CD14-positive monocyte (primary cell): ENCODE measurements around the gene CR2. TPM values are rescaled to one million over a fixed set of nuclear protein-coding genes. Genes with fewer than 3 reads are reported as not detected.

ENCODE experiments used
- DNase-seq, 3 donors: peaks; one replicate each; pipeline ENCODE4 v3.0.0-alpha.2; 2011 to 2022
- H2AFZ ChIP-seq: 2 replicates; pipeline ENCODE4 v1.6.0; 2012; ENCODE audit warnings: mild to moderate bottlenecking, low read depth, low read length, inconsistent platforms; ENCODE audit not compliant: insufficient read depth, poor library complexity, severe bottlenecking
- H3K27ac ChIP-seq, 2 donors: 1 replicate in 1 of 2; 2 replicates in 1 of 2; pipeline ENCODE4 v1.5.1; 2012 to 2013; ENCODE audit warnings: low read length in 2 of 2, control low read depth in 1 of 2, inconsistent platforms in 1 of 2, low read depth in 1 of 2, mild to moderate bottlenecking in 1 of 2
- H3K27me3 ChIP-seq, 2 donors: one replicate each; pipeline versions ENCODE4 v1.6.0 to v1.6.1; 2011 to 2013; ENCODE audit warnings: low read length in 2 of 2; ENCODE audit not compliant: control insufficient read depth in 2 of 2, insufficient read depth in 2 of 2
- H3K36me3 ChIP-seq, 2 donors: replicated peaks in 1 of 2; 1 replicate in 1 of 2; 2 replicates in 1 of 2; pipeline versions ENCODE4 v1.5.1 to v1.6.1; 2012 to 2013; ENCODE audit warnings: low read length in 2 of 2, control low read depth in 1 of 2, inconsistent platforms in 1 of 2, mild to moderate bottlenecking in 1 of 2; ENCODE audit not compliant: insufficient read depth in 2 of 2, control insufficient read depth in 1 of 2
- H3K4me1 ChIP-seq, 2 donors: 1 replicate in 1 of 2; 2 replicates in 1 of 2; pipeline versions ENCODE4 v1.5.1 to v1.6.1; 2012 to 2013; ENCODE audit warnings: low read length in 2 of 2, control low read depth in 1 of 2, inconsistent platforms in 1 of 2, mild to moderate bottlenecking in 1 of 2, moderate library complexity in 1 of 2; ENCODE audit not compliant: insufficient read depth in 2 of 2, control insufficient read depth in 1 of 2
- H3K4me2 ChIP-seq: replicated peaks from 2 replicates; pipeline ENCODE3; 2012; ENCODE audit warnings: low read length, moderate library complexity, mild to moderate bottlenecking; ENCODE audit not compliant: poor library complexity, severe bottlenecking; ENCODE audit errors: extremely low read depth
- H3K4me3 ChIP-seq, 3 experiments: fragments of 200-600 bp in 1 of 3; sonication (generic) in 1 of 3; replicated peaks in 1 of 3; 1 replicate in 2 of 3; 2 replicates in 1 of 3; pipeline ENCODE4 v1.5.1; 2011 to 2013; ENCODE audit warnings: low read length in 3 of 3, mild to moderate bottlenecking in 3 of 3, control low read depth in 2 of 3, low read depth in 2 of 3, inconsistent platforms in 1 of 3, moderate library complexity in 1 of 3
- H3K79me2 ChIP-seq: 2 replicates; pipeline ENCODE4 v1.6.0; 2012; ENCODE audit warnings: mild to moderate bottlenecking, control low read depth, inconsistent platforms, low read length, moderate library complexity; ENCODE audit not compliant: insufficient read depth
- H3K9ac ChIP-seq: 2 replicates; pipeline ENCODE4 v1.6.0; 2017; ENCODE audit warnings: low read length, mild to moderate bottlenecking; ENCODE audit not compliant: insufficient read depth, poor library complexity, severe bottlenecking
- H3K9me3 ChIP-seq, 2 donors: replicated peaks in 1 of 2; 1 replicate in 1 of 2; 2 replicates in 1 of 2; pipeline versions ENCODE4 v1.5.1 to v1.6.1; 2012 to 2013; ENCODE audit warnings: low read length in 2 of 2, control low read depth in 1 of 2; ENCODE audit not compliant: control insufficient read depth in 1 of 2, insufficient read depth in 1 of 2
- H4K20me1 ChIP-seq: 2 replicates; pipeline ENCODE4 v1.6.0; 2012; ENCODE audit warnings: mild to moderate bottlenecking, low read length, control low read depth, moderate library complexity; ENCODE audit not compliant: insufficient read depth
- H3K27ac Mint-ChIP-seq, 7 donors: one replicate each; pipeline ENCODE4 v1.8.0; 2020; ENCODE audit warnings: mild to moderate bottlenecking in 7 of 7, mixed read lengths in 7 of 7, moderate library complexity in 6 of 7, inconsistent platforms in 2 of 7
- H3K27me3 Mint-ChIP-seq, 3 donors: one replicate each; pipeline ENCODE4 v1.8.0; 2021 to 2022; ENCODE audit warnings: low read depth in 3 of 3, mild to moderate bottlenecking in 3 of 3, mixed read lengths in 3 of 3, moderate library complexity in 3 of 3, inconsistent platforms in 1 of 3
- H3K36me3 Mint-ChIP-seq, 2 donors: one replicate each; pipeline ENCODE4 v1.8.0; 2020; ENCODE audit warnings: mixed read lengths in 2 of 2, inconsistent platforms in 1 of 2, mild to moderate bottlenecking in 1 of 2
- H3K4me1 Mint-ChIP-seq: one replicate; pipeline ENCODE4 v1.8.0; 2020; ENCODE audit warnings: mild to moderate bottlenecking, mixed read lengths
- H3K4me3 Mint-ChIP-seq, 2 donors: one replicate each; pipeline ENCODE4 v1.8.0; 2020; ENCODE audit warnings: mild to moderate bottlenecking in 2 of 2, mixed read lengths in 2 of 2, moderate library complexity in 1 of 2
- H3K9me3 Mint-ChIP-seq, 7 donors: one replicate each; pipeline ENCODE4 v1.8.0; 2020 to 2022; ENCODE audit warnings: mixed read lengths in 7 of 7, mild to moderate bottlenecking in 6 of 7, moderate library complexity in 6 of 7, inconsistent platforms in 2 of 7
- WGBS: methylation state at CpG from one replicate; pipeline ENCODE4 v1.1.5; 2013; ENCODE audit warnings: missing lambda C conversion rate; ENCODE audit not compliant: insufficient coverage; 5-methylcytosine and 5-hydroxymethylcytosine counted together
- intact Hi-C, 2 donors: fragments of 100-400 bp; cut with micrococcal nuclease; formaldehyde crosslinking; loops; one replicate each; pipeline versions ENCODE4 v1.15.0 to v1.15.1; 2023
- polyA plus RNA-seq, 3 donors: library from polyadenylated mRNA; depleted of rRNA in 1 of 3; unstranded in 2 of 3; stranded (reverse) in 1 of 3; fragments of 300-500 nt in 2 of 3; fragments of >200 nt in 1 of 3; fragmentation: Illumina TruSeq in 2 of 3; gene quantifications; 1 replicate in 2 of 3; 2 replicates in 1 of 3; pipeline ENCODE4 v1.2.3, GENCODE V29; 2012 to 2021
- TF ChIP-seq, protein P1 (sequence below): fragments of 200-600 bp; IDR thresholded peaks from one replicate; pipeline ENCODE4 v1.8.0; 2022; ENCODE audit warnings: antibody characterized with exemption, mild to moderate bottlenecking

CR2 gene
- polyA plus RNA-seq, 3 donors = 0.05 to 0.28 (median 0.08) TPM

DNA sequence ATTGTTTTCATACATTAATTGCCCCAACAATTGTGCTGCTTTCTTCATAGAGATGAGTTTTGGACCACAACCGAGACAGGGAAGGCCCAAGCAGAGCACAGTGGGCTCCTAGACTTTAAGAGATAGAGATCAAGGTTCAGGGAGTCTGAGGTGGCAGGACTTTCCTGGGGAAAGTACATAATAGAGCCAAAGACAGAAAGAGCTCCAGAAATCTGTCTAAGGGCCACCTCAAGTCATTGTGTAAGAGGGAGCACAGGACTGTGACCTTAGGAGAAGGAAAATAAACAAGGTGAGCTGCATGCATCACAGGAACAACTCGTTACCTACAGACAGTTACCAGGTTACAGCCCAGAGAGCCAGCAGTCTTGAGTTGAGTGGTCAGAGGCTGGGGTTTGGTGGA is 41.3 kb upstream of the CR2 start:
- TF ChIP-seq, protein P1, sequence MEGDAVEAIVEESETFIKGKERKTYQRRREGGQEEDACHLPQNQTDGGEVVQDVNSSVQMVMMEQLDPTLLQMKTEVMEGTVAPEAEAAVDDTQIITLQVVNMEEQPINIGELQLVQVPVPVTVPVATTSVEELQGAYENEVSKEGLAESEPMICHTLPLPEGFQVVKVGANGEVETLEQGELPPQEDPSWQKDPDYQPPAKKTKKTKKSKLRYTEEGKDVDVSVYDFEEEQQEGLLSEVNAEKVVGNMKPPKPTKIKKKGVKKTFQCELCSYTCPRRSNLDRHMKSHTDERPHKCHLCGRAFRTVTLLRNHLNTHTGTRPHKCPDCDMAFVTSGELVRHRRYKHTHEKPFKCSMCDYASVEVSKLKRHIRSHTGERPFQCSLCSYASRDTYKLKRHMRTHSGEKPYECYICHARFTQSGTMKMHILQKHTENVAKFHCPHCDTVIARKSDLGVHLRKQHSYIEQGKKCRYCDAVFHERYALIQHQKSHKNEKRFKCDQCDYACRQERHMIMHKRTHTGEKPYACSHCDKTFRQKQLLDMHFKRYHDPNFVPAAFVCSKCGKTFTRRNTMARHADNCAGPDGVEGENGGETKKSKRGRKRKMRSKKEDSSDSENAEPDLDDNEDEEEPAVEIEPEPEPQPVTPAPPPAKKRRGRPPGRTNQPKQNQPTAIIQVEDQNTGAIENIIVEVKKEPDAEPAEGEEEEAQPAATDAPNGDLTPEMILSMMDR = no peak
- Mint-ChIP-seq H3K4me3 (no peak overlapping the region), H3K4me1 (peaks cover 67% of the 10 kb centered on the region), H3K27ac (peak overlapping the region in 4 of 7 donors; percentile 1 to 57 (median 30)), H3K36me3 (no peaks in the 10 kb centered on the region), H3K27me3 (peaks cover 0 to 2% (median 0%) of the 10 kb centered on the region in 3 donors), H3K9me3 (no peaks in the 10 kb centered on the region)
- peak in 1 of 3 donors; percentile 22 for DNase-seq
- no CpG with 5 or more reads among the region's 2 CpGs for WGBS
- H3K79me2 ChIP-seq = no peaks in the 10 kb centered on the region
- peaks cover 66 to 72% of the 10 kb centered on the region in 2 donors for H3K4me1 ChIP-seq
- H3K9me3 ChIP-seq = no peaks in the 10 kb centered on the region
- H3K27me3 ChIP-seq = no peaks in the 10 kb centered on the region
- H3K9ac ChIP-seq = no peak overlapping the region
- H3K36me3 ChIP-seq = no peaks in the 10 kb centered on the region
- H3K27ac ChIP-seq = peak overlapping the region in 1 of 2 donors; percentile 42
- intact Hi-C loops = loop anchor here in 1 of 2 donors (5.0 kb wide), 1 partner anchor 84 kb away; the partner anchor contains the start of gene CR1
- no peaks in the 10 kb centered on the region for H4K20me1 ChIP-seq
- no peak overlapping the region for H3K4me3 ChIP-seq
- no peak overlapping the region for H2AFZ ChIP-seq
- H3K4me2 ChIP-seq = no peak overlapping the region

DNA sequence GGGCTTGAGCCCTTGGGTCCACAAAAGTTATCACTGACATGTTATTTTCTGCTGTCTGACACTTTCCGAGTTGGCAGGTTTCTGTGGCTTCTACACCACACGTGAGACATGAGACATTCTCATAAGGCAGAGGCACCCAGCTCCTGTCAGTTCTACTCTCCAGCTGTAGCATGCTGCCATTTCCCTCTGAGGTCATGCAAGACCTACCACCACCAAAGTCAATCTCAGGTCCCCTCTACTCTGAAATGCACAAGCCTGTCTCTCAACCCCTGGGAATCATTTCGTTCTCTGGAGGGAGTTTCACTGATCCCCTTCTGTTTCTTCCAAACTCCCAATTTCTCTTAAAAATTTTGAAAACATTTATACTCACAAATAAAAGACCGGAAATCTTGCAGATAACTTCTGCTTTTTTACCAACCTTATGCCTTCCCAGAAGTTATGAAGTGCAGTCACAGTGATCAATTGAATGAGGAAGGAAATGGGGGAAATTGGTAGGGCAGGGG is 39.5 kb upstream of the CR2 start:
- Mint-ChIP-seq H3K4me3 (peak overlapping the region; percentile 44 to 78), H3K4me1 (peaks cover 70% of the 10 kb centered on the region), H3K27ac (peak overlapping the region; percentile 74 to 94 (median 91)), H3K36me3 (no peaks in the 10 kb centered on the region), H3K9me3 (peaks cover 0 to 5% (median 1%) of the 10 kb centered on the region in 7 donors), H3K27me3 (peaks cover 0 to 5% (median 2%) of the 10 kb centered on the region in 3 donors)
- WGBS = 4% methylated on average over 2 of the region's 4 CpGs
- H4K20me1 ChIP-seq = no peaks in the 10 kb centered on the region
- no peaks in the 10 kb centered on the region for H3K9me3 ChIP-seq
- TF ChIP-seq, protein P1 = no peak
- no peaks in the 10 kb centered on the region for H3K36me3 ChIP-seq
- intact Hi-C loops = loop anchor here in 1 of 2 donors (5.0 kb wide), 1 partner anchor 83 kb away; the partner anchor contains the start of gene CR1
- H3K27me3 ChIP-seq = no peaks in the 10 kb centered on the region
- DNase-seq = peak; percentile 41 to 63 (median 62)
- peak overlapping the region; percentile 13 for H2AFZ ChIP-seq
- peaks cover 68 to 73% of the 10 kb centered on the region in 2 donors for H3K4me1 ChIP-seq
- no peak overlapping the region for H3K9ac ChIP-seq
- H3K4me2 ChIP-seq = peak overlapping the region; percentile 61
- no peaks in the 10 kb centered on the region for H3K79me2 ChIP-seq
- H3K4me3 ChIP-seq = peak overlapping the region in 2 of 3 experiments; percentile 16 to 62
- peak overlapping the region; percentile 49 to 75 for H3K27ac ChIP-seq
